OCI-LY7 (cell line): ENCODE results near the gene TJP2. TPM values are rescaled to one million over a fixed set of nuclear protein-coding genes. Genes with fewer than 3 reads are reported as not detected.
"Not testable (repeated sequence)": the region's sequence is repeated elsewhere in the genome, so short reads cannot be mapped to it uniquely, and the experiment has no call there.

Experiments
- BruUV-seq: library from RNA; stranded (reverse); fragments of 400-500 nt; replicated peaks from 2 replicates; lab custom pipeline; 2021; lab: Mats Ljungman, UMichigan
- CTCF ChIA-PET: fragments of 300-600 bp; sonication (Branson Sonifier 250); formaldehyde crosslinking; loops from one replicate; lab custom pipeline; 2022; ENCODE audit warnings: antibody characterized with exemption; ENCODE audit not compliant: unreplicated experiment; lab: Charles Lee
- POLR2A ChIA-PET: fragments of 300-600 bp; sonication (Branson Sonifier 250); formaldehyde crosslinking; loops from one replicate; lab custom pipeline; 2022; ENCODE audit warnings: antibody characterized with exemption; lab: Charles Lee
- DNase-seq: peaks from one replicate; pipeline ENCODE4 v3.0.0-alpha.2; 2015; ENCODE audit warnings: low spot score
- H2AFZ ChIP-seq: fragments of 200-600 bp; sonication (generic), shearing (Covaris generic); 2 replicates; pipeline ENCODE4 v1.6.1; 2014; ENCODE audit warnings: mild to moderate bottlenecking, antibody characterized with exemption, low read length, moderate library complexity
- H3K27ac ChIP-seq: fragments of 200-600 bp; sonication (generic); 2 replicates; pipeline ENCODE4 v1.5.1; 2014; ENCODE audit warnings: mixed run types, low read depth, mild to moderate bottlenecking, moderate library complexity, low read length, inconsistent platforms; ENCODE audit not compliant: poor library complexity, severe bottlenecking
- H3K36me3 ChIP-seq: fragments of 200-600 bp; sonication (generic); 2 replicates; pipeline ENCODE4 v1.6.1; 2014; ENCODE audit warnings: mild to moderate bottlenecking, antibody characterized with exemption, low read length, moderate library complexity, mixed read lengths; ENCODE audit not compliant: insufficient read depth
- H3K4me1 ChIP-seq: fragments of 200-600 bp; sonication (generic); 2 replicates; pipeline ENCODE4 v1.5.1; 2014; ENCODE audit warnings: mild to moderate bottlenecking, low read length; ENCODE audit not compliant: insufficient read depth, poor library complexity, severe bottlenecking
- H3K4me2 ChIP-seq: fragments of 200-600 bp; sonication (generic); 2 replicates; pipeline ENCODE4 v1.6.1; 2014; ENCODE audit warnings: mild to moderate bottlenecking, low read length
- H3K4me3 ChIP-seq: fragments of 200-600 bp; sonication (generic); 2 replicates; pipeline ENCODE4 v1.5.1; 2014; ENCODE audit warnings: mild to moderate bottlenecking, low read depth, low read length; ENCODE audit not compliant: poor library complexity, severe bottlenecking
- H3K79me2 ChIP-seq: fragments of 200-600 bp; sonication (generic); 2 replicates; pipeline ENCODE4 v1.6.1; 2016; ENCODE audit warnings: low read depth, mild to moderate bottlenecking, low read length, moderate library complexity, mixed read lengths; ENCODE audit not compliant: insufficient read depth
- H3K9me2 ChIP-seq: fragments of 200-600 bp; sonication (generic); 2 replicates; pipeline ENCODE4 v1.6.1; 2016; ENCODE audit warnings: mild to moderate bottlenecking, low read length, mixed read lengths; ENCODE audit not compliant: insufficient read depth
- H3K9me3 ChIP-seq: fragments of 200-600 bp; sonication (generic); 2 replicates; pipeline ENCODE4 v1.6.1; 2014; ENCODE audit warnings: mild to moderate bottlenecking, mixed run types, low read length, mixed read lengths
- H4K20me1 ChIP-seq: fragments of 200-600 bp; sonication (generic); 2 replicates; pipeline ENCODE4 v1.6.1; 2014; ENCODE audit warnings: mild to moderate bottlenecking, antibody characterized with exemption, low read length, moderate library complexity, mixed read lengths; ENCODE audit not compliant: insufficient read depth
- CTCF ChIP-seq: fragments of 200-600 bp; sonication (generic); conservative IDR thresholded peaks from 2 replicates; pipeline ENCODE4 v1.5.1; 2014; ENCODE audit warnings: mild to moderate bottlenecking, antibody characterized with exemption, low read length, moderate library complexity, mixed read lengths
- EZH2phosphoT487 ChIP-seq: fragments of 200-600 bp; sonication (generic); IDR thresholded peaks from 2 replicates; pipeline ENCODE4 v1.6.1; 2018; ENCODE audit warnings: low read depth, borderline replicate concordance, mild to moderate bottlenecking, mixed run types, antibody characterized with exemption, low read length, moderate library complexity, mixed read lengths
- intact Hi-C: fragments of 100-400 bp; cut with micrococcal nuclease; formaldehyde crosslinking; loops from one replicate; pipeline ENCODE4 v1.10.0; 2022; ENCODE audit not compliant: unreplicated experiment
- total RNA-seq, 2 experiments: library from RNA; depleted of rRNA in 1 of 2; stranded (reverse); fragments of >200 nt in 1 of 2; shearing (Covaris generic) in 1 of 2; gene quantifications; 2 replicates each; pipeline ENCODE4 v1.2.3, GENCODE V29; 2014 to 2022

TJP2 gene
- total RNA-seq, 2 experiments from 2014 or later: 15.1 to 18.0 TPM

GRCh38 chr9:69157751-69158466, 16.2 kb upstream of the TJP2 start:
- Histone ChIP-seq H3K79me2 (no peaks in the 10 kb centered on the region), H4K20me1 (no peaks in the 10 kb centered on the region), H3K4me2 (no peak overlapping the region), H3K4me3 (no peak overlapping the region), H3K27ac (no peak overlapping the region), H3K9me2 (no peaks in the 10 kb centered on the region), H3K4me1 (peaks cover 8% of the 10 kb centered on the region), H3K36me3 (no peaks in the 10 kb centered on the region), H2AFZ (no peak overlapping the region), H3K9me3 (no peaks in the 10 kb centered on the region)
- no TSS peak for BruUV-seq
- ChIA-PET POLR2A (interaction anchor here (0.5 to 1.2 kb wide), 3 partner anchors 10 to 57 kb away, joined by 3 to 6 read pairs (median 3); no protein-coding TSS in a partner anchor), CTCF (no interaction called here)
- intact Hi-C loops: no loop called here
- TF ChIP-seq CTCF: peak; percentile 56
- TF ChIP-seq EZH2phosphoT487: no peak
- DNase-seq: no peak

GRCh38 chr9:69158471-69158870, 15.6 kb upstream of the TJP2 start:
- intact Hi-C loops: no loop called here
- peaks cover 6% of the 10 kb centered on the region for H3K4me1 ChIP-seq
- H3K36me3 ChIP-seq: no peaks in the 10 kb centered on the region
- ChIA-PET CTCF (no interaction called here), POLR2A (interaction anchor here (0.9 kb wide), 1 partner anchor 12 kb away, joined by 3 read pairs; no protein-coding TSS in a partner anchor)
- H3K27ac ChIP-seq: no peak overlapping the region
- H3K79me2 ChIP-seq: no peaks in the 10 kb centered on the region
- no peak overlapping the region for H2AFZ ChIP-seq
- BruUV-seq: no TSS peak
- H3K9me2 ChIP-seq: no peaks in the 10 kb centered on the region
- H3K4me2 ChIP-seq: no peak overlapping the region
- H3K4me3 ChIP-seq: no peak overlapping the region
- no peaks in the 10 kb centered on the region for H4K20me1 ChIP-seq
- no peak for TF ChIP-seq CTCF
- no peak for TF ChIP-seq EZH2phosphoT487
- no peak for DNase-seq
- H3K9me3 ChIP-seq: no peaks in the 10 kb centered on the region

GRCh38 chr9:69164573-69164972, 9.5 kb upstream of the TJP2 start:
- H3K9me2 ChIP-seq, H3K9me3 ChIP-seq, H3K4me1 ChIP-seq, H3K36me3 ChIP-seq, H4K20me1 ChIP-seq, BruUV-seq, intact Hi-C loops, H2AFZ ChIP-seq, H3K27ac ChIP-seq, DNase-seq, H3K79me2 ChIP-seq, H3K4me2 ChIP-seq, H3K4me3 ChIP-seq, CTCF ChIA-PET: not testable (repeated sequence)
- POLR2A ChIA-PET: interaction anchor here (0.6 to 2.2 kb wide), 5 partner anchors 12 to 23 kb away, joined by 3 to 11 read pairs (median 5); no protein-coding TSS in a partner anchor
